Testis (tissue), 2 donors: ENCODE results near the gene PCDHA1.

Source experiments
- POLR2A ChIP-seq: fragments of 450-650 bp; IDR thresholded peaks from one replicate; pipeline ENCODE4 v1.6.1; 2017; ENCODE audit warnings: antibody characterized with exemption, mild to moderate bottlenecking, moderate library complexity
- TF ChIP-seq, protein P1 (sequence below), 3 experiments: fragments of 450-650 bp in 2 of 3; fragments of 200-600 bp in 1 of 3; sonication (generic) in 1 of 3; IDR thresholded peaks; one replicate each; pipeline ENCODE4 v1.5.1; 2016 to 2019; ENCODE audit warnings: antibody characterized with exemption in 3 of 3, mild to moderate bottlenecking in 2 of 3, moderate library complexity in 1 of 3

DNA sequence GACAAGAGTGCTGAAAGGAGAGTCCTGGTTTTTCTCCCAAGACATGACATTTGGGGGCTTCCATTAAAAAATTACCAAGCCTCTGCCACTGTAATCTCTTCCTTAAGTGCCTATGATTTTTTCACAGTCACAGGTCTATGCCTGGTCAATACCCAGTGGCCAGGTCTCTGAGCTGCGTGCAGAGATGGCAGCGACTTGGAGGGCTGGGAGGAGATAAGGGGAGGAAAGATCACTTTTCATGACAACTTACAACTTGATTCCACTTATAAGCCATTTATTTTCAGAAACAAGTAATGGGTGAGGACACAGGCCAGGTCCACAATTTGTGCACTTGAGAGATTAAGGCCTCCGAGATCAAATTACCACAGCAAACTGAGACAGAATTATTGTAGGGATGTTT lies 178.4 kb downstream of the PCDHA1 start:
- TF ChIP-seq, protein P1, sequence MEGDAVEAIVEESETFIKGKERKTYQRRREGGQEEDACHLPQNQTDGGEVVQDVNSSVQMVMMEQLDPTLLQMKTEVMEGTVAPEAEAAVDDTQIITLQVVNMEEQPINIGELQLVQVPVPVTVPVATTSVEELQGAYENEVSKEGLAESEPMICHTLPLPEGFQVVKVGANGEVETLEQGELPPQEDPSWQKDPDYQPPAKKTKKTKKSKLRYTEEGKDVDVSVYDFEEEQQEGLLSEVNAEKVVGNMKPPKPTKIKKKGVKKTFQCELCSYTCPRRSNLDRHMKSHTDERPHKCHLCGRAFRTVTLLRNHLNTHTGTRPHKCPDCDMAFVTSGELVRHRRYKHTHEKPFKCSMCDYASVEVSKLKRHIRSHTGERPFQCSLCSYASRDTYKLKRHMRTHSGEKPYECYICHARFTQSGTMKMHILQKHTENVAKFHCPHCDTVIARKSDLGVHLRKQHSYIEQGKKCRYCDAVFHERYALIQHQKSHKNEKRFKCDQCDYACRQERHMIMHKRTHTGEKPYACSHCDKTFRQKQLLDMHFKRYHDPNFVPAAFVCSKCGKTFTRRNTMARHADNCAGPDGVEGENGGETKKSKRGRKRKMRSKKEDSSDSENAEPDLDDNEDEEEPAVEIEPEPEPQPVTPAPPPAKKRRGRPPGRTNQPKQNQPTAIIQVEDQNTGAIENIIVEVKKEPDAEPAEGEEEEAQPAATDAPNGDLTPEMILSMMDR (IDR thresholded peaks at IDR 0.05) = no peak
- TF ChIP-seq POLR2A = no peak
